Medulla oblongata (tissue), 1 donor: ENCODE results near the gene MEGF11.

Experiments used
- DNase-seq: peaks from one replicate; pipeline ENCODE4 v3.0.0-alpha.2; 2015; ENCODE audit errors: extremely low spot score

The MEGF11 gene

DNA sequence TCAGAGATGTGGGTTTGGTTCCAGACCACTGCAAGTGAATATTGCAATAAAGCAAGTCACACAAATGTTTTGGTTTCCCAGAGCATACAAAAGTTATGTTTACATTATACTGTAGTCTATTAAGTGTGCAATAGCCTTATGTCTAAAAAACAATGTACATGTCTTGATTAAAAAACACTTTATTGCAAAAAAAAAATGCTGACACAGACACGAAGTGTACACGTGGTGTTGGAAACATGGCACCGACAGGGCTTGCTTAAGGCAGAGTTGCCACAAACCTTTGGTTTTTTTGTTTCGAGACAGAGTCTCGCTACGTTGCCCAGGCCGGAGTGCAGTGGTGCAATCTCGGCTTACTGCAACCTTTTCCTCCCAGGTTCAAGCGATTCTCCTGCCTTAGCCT, 334.2 kb downstream of the MEGF11 start:
- DNase-seq = no peak

DNA sequence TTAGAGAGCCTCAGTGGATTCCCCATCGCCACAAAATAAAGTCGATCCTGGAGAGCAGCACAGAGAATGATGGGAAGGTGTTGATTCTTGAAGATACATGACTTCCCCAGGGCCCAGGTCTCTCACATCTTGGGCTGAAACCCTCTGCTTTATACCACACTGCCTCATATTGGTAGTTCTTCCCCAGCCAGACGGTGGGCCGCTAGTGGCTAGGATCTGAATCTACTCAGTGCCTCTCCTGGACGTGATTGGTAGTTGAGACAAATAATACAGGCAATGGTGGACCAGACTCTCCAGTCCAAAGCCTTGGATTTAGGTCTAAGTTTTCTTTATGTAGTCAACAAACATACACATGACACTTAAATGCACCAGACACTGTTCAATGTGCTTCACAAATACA, 334.6 kb downstream of the MEGF11 start:
- no peak for DNase-seq

DNA sequence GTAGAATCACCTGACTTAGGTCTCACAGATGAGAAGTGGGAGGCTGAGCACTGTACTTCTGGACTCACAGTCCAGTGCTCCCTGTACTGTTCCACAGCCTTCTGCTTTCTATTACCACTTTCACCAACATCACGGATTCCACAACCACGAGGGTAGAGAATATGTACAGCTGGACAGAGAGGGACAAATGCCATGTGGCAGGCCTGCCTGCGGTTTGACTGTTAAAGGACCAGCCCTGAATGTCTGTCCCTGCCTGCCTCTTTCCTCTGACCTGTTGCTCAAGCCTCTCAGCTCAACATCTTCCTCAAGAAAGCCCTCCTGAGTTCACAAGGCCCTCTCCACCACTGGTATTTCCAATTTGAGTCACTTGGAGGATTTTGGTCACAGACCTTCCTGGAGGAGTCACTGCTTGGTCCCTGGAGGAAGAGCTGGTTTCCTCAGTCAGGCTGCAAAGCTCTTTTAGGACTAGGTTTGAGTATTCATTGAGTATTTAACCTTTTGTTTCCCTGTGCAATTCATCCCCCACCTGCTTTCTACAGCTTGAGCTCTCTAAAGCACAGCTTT, 335.1 kb downstream of the MEGF11 start:
- DNase-seq = no peak

DNA sequence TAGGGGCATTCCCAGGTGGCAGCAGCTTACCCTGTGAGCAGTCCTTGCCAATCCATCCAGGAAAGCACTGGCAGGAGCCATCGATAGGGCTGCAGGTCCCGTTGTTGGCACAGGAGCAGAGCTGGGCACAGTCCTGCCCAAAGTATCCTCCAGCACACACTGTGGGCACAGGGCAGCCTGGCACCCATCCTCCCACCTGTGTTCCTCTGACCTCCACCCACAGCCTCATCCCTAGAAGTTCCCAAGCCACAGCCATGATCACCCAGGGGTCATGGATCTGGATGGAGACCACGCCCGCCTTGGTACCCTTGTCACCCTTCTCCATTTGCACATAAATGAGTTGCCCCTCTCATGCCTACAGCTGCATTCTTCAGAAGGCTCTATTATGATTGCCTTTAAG, 335.6 kb downstream of the MEGF11 start:
- DNase-seq = no peak

DNA sequence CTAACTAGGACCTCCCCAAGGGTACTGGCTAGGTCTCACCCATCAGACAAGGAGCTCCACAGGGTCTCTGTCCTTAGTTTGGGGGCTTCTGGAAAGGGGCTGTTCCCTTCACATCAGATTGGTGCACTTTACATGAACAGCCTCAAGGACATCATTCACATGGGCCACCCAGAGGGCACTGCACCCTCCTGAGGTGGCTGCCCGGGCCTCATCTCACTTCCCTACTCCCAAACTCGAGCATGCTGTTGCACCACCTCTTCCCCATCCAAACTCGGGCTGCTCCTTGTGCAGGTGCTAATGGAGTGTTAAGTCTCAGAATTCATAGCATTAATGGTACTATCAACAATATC, 336.2 kb downstream of the MEGF11 start:
- no peak for DNase-seq

DNA sequence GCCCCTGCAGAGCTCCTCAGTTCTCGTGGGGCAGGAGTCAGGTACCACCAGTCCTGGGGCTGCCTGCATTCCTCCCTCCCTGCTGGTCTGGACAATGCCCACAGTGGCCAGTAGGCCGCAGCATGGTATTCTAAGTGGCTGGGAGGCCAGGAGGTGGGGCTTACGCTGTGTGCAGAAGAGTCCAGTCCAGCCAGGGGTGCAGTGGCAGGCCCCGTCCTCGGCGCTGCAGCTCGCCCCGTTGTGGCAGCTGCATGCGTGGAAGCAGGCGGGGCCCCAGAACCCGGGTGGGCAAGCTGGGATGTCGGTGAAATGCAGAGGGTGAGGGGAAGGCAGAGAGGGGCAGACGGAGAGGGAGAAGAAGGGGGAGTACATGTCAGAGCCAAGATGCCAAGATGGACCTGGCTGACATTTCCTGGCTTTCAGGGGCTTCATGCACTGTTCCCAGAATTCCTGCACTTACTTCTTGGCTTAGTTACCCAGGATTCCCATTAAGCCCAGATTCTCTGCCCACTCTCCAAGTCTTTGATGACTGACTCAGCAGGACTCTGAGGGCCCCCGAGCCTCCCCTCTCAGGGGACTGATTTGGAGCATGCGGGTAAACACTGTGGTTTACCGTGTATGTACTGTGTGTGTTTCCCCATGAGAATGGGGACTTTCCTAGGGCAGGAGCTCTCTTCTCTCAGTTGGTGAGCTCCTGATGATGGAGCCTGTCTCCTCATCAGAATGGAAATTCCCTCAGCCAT, 336.7 kb downstream of the MEGF11 start:
- peak; percentile 87 for DNase-seq

DNA sequence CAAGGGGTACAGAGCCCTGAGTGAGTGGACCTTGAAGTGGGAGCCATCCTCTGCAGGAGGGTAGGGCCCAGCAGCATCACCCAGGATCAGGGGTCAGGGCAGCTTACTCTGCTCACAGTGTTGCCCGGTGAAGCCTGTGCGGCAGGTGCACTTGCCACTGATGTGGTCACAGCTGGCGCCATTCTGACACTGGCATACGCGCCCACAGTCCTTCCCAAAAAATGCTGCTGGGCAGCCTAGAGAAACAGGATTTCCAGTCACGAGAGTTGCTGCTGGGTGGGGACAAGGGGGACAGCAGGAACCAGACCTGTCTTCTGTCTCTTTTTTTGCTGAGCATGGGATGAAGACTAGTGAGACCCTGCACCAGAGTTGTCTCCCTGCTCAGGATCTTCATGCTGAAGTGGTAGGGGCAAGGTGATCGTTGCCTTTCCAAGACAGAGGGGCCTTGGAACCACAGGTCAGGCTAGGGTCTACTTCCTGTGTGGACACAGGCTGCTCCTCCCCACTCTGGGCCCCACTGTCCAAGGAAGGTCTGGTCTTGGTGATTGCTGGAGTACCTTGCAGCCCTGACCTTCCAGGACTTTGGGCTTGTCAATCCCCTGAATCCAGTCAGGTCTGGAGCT, 337.4 kb downstream of the MEGF11 start:
- no peak for DNase-seq

DNA sequence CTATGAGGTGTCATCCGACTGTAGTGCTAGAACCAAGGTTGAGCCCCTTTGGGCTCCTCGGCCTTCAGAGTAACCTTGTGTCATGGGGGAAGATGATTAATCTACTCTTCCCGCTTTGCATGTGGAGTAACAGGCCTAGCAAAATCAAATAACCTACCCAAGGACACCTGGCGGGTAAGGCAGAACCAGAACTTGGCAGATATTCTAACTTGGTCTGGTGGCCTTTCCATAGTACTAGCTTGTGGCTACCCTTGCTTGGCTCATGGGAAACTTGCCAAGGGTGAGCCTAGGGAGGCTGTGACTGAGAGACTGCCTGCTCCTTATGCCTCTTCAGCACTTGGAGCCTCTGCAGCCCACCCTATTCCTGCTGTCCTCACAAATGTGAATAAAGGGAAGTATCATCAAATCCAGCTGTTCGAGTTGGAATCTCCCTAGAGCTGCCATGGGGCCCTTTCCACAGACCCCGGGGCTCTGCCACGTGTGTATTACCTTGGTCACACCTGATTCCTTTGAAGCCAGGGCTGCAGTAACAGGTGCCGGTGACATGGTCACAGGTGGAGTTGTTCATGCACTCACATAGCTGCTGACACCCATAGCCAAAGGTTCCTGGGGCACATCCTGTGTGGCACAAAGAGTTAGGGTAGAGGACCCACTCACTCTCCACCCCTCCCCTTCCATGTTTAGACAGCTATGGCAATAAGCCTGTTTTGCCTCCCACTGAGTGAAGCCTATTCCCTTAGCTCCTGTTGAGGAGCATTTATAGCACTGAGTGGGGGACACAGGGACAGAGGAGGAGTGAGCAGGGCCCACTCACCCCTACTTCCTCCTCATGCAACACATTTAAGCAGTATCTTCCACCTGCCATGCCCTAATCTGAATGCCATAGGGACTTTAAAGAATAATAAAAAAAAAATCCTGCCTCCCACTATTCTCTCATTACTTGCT, 338.3 kb downstream of the MEGF11 start:
- no peak for DNase-seq

DNA sequence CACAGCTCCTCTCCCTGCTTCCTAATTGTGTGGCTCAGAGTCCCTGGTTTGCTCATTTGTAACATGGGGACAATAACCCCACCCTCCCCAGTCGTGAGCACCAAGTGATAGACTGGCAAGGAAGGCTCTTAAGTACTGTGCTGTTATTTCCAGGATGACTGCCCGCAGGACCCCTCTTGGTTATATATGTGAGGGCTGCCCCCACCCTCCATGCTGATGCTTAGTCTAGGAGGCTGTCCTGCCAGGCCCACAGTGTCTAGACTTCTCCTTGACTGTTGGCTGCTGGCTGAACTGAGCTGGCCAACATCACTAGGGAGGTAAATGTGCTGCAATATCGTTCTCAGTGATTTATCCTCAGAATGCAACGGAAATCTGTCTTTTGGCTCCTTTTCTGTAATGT, 339.2 kb downstream of the MEGF11 start:
- no peak for DNase-seq

DNA sequence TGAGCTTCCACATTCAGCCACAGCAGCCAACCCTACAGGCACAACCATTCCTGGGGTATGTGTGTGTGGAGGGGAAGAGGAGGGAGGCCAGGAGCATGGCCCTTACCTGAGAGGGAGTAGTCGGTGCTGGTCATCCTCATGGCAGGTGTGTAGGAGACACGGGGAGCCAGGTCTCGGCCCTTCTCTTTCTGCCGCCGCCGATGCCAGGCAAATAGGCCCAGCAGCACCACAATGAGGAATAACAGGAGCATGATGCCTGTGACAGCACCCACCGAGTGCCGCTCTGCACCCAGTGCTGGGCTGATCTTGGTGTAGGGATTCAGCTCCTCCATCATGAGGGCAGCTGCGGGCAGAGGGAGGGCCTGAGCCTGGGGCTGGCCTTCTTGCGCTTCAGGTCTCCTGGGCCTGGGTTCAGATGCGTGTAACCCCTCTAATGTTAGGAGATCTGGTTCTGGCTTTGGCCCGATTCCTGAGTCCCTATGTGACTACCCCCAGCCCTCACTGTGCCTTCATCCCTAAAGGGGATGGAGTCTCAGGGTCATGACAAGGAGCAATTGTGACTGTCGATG, 339.8 kb downstream of the MEGF11 start:
- DNase-seq = no peak

DNA sequence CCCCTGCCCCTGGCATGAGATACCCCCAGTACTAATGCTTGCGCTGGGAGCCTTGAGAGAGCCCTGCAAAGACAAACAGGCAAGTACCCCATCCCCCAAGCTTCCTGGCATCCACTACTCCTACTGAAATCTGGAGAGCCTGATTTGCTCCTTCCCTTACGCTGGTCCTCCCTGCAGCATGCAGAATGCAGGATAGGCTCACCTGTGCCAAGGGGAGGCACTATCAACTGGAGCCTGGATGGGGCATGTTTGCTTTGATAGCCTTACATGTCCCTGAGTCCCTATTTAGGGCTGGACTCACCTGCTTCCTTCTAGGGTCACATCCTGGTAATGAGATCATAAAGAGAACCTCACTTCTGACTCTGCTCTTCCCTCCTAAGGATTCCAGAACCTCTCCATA, 341.3 kb downstream of the MEGF11 start:
- no peak for DNase-seq

DNA sequence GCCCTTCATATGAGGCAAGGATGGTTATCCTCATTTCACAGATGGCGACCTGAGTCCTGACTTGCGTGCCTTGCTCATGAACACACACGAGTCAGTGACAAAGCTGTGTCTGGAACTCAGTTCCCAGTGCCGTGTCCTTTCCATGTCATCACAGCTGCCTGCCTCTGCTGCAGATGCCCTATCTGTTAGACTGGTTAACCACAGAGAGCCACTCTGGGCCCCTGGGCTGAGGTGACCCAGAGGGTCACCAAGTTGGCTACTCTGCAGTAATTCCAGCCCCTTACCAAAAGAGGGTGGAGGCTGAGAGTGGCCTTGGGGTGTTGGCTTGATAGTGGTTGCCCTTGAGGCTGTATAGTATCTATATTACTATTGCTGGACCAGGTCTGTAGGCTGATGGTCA, 343.2 kb downstream of the MEGF11 start:
- no peak for DNase-seq

DNA sequence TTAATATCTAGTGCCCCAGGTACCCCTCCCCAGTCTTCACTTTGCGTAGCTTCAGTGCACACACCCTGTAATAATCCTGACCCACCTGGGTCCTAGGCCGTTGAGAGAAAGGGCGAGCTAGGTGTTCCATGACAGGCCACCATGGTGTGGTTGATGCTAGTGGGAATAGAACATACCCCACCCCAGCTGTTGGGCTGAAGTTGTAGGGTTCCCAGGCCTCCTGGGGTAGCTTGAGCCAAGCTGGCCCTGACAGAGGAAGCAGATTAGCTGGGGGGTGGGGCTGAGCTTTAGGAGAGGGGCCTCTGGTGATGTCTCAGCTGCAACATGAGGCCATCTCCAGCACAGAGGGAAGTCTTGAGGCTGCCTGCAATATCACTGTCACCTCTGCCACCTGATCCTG, 343.7 kb downstream of the MEGF11 start:
- DNase-seq = no peak

DNA sequence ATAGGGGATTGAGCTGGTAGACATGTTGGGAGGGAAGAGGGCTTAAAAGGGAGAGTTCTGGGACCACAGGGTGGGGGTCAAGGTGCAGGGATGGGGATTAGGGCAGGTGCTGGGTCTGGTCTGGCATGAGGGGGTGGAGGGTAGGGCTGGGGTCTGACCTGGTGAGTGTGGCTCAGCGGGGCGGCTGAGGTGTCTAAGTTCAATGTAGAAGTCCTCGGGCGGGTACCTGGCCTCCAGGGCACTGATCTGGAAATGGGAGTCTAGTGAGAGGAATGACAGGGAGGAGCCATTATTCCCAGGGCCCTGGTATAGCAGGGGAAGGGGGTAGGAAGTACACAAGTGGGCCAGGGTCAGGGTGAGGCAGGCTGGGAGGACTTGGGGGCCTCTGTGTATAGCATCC, 344.7 kb downstream of the MEGF11 start:
- DNase-seq = no peak

DNA sequence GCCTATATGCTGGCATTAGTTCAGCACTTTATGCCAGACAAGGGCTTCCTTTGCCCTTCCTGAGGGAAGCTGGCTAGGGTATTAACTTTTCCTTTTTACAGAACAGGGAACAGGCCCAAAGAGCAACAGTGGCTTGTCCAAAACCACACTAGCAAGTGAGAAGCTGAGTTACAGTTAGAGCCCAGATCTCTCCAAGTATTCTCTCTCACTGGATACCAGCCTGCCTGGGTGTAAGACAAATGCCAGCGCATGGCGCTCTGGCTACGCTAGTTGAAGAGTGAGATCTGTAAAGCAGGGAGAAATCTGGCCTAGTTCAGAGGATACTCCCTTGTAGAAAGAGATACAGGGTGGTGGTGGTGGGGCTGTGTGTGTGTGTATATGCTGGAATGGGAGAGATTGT, 345.9 kb downstream of the MEGF11 start:
- no peak for DNase-seq

DNA sequence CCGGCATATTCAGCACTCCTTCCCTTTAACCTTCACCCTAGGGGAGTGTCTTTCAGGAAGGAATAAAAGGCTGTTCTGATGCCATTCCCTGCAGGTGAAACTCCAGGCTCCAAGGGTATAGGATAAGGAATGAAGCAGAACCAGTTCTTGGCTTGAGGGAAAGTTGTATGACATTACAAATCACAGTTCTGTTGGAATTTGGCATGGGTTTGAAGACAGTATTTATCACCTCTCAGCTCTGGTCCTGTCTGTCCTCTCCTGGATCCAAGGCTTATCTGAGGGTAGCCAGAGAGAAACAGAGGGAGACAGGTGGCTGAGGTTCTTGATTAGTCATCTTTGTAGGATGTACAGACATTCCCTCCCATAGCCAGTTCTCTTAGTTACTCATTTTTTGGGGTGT, 347.2 kb downstream of the MEGF11 start:
- DNase-seq = no peak

DNA sequence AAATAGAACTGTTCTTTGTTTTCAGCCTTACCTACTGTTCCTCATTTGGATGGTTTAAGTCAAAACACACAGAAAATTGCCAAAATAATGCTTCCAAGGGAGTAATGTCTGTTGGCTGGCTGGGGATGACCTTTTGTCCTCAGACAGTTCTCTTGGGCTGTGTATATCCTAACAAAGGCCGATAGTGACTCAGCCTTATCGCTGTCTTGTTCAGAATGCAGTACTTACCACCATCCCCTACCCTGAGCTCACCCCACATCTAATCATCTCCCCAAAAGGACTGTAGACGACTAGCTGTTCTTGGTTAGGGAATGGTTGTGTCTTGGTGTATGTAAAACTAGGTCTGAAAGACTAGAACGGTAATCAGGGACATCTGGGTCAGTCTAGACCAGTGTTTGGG, 349.2 kb downstream of the MEGF11 start:
- no peak for DNase-seq

DNA sequence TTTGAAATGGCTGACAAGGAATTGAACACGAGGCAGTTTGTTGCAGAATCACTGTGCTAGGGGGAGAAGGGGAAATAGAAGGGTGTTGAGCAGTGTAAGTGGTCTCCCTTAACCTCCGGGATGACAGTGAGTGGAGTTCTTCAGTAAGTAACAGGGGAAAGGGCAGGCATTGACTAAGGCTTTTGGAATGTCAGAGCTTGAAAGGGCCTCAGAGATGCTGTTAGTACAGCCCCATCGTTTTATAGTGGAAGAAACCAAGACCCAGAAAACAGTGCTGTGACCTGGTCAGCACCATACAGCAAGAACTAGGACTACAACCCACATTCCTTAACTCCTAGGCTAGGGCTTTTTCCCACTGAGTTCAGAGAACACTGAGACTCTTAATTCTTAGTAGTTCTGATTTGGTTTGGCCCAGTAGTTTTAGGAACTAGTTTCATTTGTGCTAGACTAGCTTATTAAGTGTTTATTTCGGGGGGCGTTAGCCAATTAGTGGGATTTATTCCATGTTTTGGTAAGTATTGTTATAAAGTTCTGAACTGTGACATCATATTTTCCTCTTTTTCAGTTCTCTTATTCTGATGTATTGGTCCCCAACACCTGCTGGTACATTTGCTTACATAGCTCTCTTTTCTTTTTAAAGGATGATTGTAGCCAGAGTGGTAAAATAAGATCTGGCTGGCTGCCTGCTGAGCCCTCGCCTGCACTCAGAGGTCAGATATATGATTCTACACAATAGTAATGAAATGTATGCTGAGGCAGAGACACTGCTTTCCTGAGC, 350.1 kb downstream of the MEGF11 start:
- DNase-seq = no peak

DNA sequence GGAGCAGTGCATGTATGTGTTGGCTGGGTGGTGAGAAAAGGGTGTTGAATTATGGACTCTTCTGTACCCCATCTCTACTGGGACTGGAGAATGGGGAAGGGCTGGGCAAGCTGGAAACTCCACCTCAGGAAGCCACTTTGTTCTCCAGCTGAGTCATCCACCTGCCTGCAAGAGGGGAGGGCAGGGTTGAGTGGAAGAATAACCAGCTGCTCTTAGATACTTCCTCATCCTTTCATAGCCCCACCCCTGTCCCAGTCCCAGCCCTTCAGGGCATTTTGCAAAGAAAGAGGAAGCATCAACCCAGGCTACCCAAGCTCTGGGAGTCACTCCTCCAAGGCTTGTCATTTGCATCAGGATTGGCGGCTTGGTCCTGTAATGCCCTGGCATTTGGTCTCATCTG, 351.2 kb downstream of the MEGF11 start:
- peak; percentile 80 for DNase-seq

DNA sequence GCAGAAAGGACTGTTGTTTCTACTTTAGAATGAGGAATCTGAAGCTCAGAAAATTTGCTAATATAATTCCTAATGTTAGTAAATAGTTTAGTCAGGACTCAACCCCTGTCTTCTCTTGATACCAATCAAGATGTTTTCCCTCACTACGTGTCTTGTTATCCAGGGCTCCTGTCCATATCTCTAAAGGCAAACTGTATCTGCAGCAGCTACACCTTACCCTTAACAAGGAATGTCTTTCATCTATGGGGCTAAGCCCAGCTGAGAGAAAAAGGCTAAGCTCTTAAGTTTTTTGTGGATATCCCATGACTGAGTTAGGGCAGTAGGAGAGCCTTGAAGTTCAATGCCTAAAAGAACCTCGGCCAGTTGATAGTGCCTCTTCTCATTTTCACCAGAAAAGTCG, 351.7 kb downstream of the MEGF11 start:
- no peak for DNase-seq

DNA sequence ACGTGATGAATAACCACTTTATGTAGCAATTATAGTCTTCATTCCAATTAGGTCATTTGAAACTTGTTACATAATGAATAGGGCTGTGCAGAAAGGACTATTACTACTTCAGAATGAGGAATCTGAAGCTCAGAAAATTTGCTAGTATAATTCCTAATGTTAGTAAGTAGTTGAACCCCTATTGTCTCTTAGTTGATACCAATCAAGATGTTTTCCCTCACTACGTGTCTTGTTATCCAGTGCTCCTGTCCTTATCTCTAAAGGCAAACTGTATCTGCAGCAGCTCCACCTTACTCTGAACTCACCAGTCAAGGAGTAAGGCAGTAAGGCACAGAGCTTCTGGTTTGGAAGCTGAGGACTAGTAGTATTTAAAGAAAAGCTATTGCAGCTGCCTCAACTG, 352.2 kb downstream of the MEGF11 start:
- DNase-seq = no peak
